ENCODE results near the gene PDE4B.

GRCh38 chr1:66217561-66217960 is 424.9 kb downstream of the PDE4B start:
- TF ChIP-seq ZNF217 (IDR thresholded peaks at IDR 0.05) = no peak
- no peak for TF ChIP-seq POLR2A (IDR thresholded peaks at IDR 0.05; ENCODE audit: low read depth, low read length)
- TF ChIP-seq ASH2L (IDR thresholded peaks at IDR 0.05; ENCODE audit: borderline replicate concordance, low read depth) = no peak
- TF ChIP-seq SPI1 (IDR thresholded peaks at IDR 0.05; ENCODE audit: borderline replicate concordance, insufficient read depth, low read depth, low read length) = no peak
- no peak for TF ChIP-seq ZBED1 (IDR thresholded peaks at IDR 0.05; ENCODE audit: borderline replicate concordance)
- no peak for TF ChIP-seq ATF3 (IDR thresholded peaks at IDR 0.05; ENCODE audit: borderline replicate concordance, extremely low read depth, low read depth, low read length)
- no peak for TF ChIP-seq HCFC1 (IDR thresholded peaks at IDR 0.05; ENCODE audit: low read length)
- no peak for TF ChIP-seq CTCF (IDR thresholded peaks at IDR 0.05 in 2 of 3, conservative IDR thresholded peaks at IDR 0.05 in 1 of 3; ENCODE audit: control insufficient read depth in 2 of 3, extremely low read depth in 1 of 3, insufficient read depth in 1 of 3, low read depth in 3 of 3, low read length in 3 of 3)
- TF ChIP-seq TCF12 (IDR thresholded peaks at IDR 0.05; ENCODE audit: low read depth, low read length) = no peak

Measured in GM12878 (cell line).